Natural killer cell (primary cell): ENCODE data around the gene KRT76. TPM values are rescaled to one million over a fixed set of nuclear protein-coding genes. Genes with fewer than 3 reads are reported as not detected.

Source experiments
- ATAC-seq, 3 donors: fragments of 150-1000 bp in 2 of 3; fragments of 200-7000 bp in 1 of 3; cut with Tn5 transposase; 1 replicate in 1 of 3; 2 replicates in 2 of 3; pipeline ENCODE4 v1.10.0; 2021; ENCODE audit warnings: mild to moderate bottlenecking in 2 of 3, moderate library complexity in 2 of 3
- DNase-seq, 2 donors: peaks; one replicate each; pipeline versions ENCODE4 v3.0.0 to v3.0.0-alpha.2; 2013 to 2021; ENCODE audit warnings: mixed read lengths in 1 of 2
- H3K27ac ChIP-seq: one replicate; pipeline ENCODE4 v1.5.1; 2013; ENCODE audit warnings: mild to moderate bottlenecking, low read length
- H3K27me3 ChIP-seq: one replicate; pipeline ENCODE4 v1.6.1; 2013; ENCODE audit warnings: low read length; ENCODE audit not compliant: control insufficient read depth, insufficient read depth
- H3K36me3 ChIP-seq: one replicate; pipeline ENCODE4 v1.6.1; 2013; ENCODE audit warnings: low read length; ENCODE audit not compliant: control insufficient read depth, insufficient read depth
- H3K4me1 ChIP-seq: one replicate; pipeline ENCODE4 v1.6.1; 2013; ENCODE audit warnings: low read length; ENCODE audit not compliant: control insufficient read depth, insufficient read depth
- H3K4me3 ChIP-seq: one replicate; pipeline ENCODE4 v1.5.1; 2013; ENCODE audit warnings: low read length
- H3K9me3 ChIP-seq: one replicate; pipeline ENCODE4 v1.6.1; 2013; ENCODE audit warnings: low read length; ENCODE audit not compliant: control insufficient read depth, insufficient read depth
- H3K27ac Mint-ChIP-seq, 2 donors: one replicate each; pipeline ENCODE4 v1.8.0; 2022; ENCODE audit warnings: mild to moderate bottlenecking in 2 of 2, mixed read lengths in 2 of 2, moderate library complexity in 1 of 2
- H3K27me3 Mint-ChIP-seq, 2 donors: one replicate each; pipeline ENCODE4 v1.8.0; 2022; ENCODE audit warnings: low read depth in 2 of 2, mixed read lengths in 2 of 2
- H3K36me3 Mint-ChIP-seq: one replicate; pipeline ENCODE4 v1.8.0; 2022; ENCODE audit warnings: mixed read lengths
- H3K4me1 Mint-ChIP-seq, 2 donors: one replicate each; pipeline ENCODE4 v1.8.0; 2022; ENCODE audit warnings: mixed read lengths in 2 of 2
- H3K4me3 Mint-ChIP-seq: one replicate; pipeline ENCODE4 v1.8.0; 2022; ENCODE audit warnings: mild to moderate bottlenecking, moderate library complexity, mixed read lengths
- H3K9me3 Mint-ChIP-seq, 2 donors: one replicate each; pipeline ENCODE4 v1.8.0; 2022; ENCODE audit warnings: mixed read lengths in 2 of 2
- WGBS: methylation state at CpG from one replicate; pipeline ENCODE4 v1.1.7; 2013; ENCODE audit warnings: missing lambda C conversion rate; ENCODE audit not compliant: insufficient coverage; 5-methylcytosine and 5-hydroxymethylcytosine counted together
- intact Hi-C: fragments of 100-400 bp; cut with micrococcal nuclease; formaldehyde crosslinking; loops from one replicate; pipeline ENCODE4 v1.14.2; 2022
- total RNA-seq, 4 donors: library from RNA; stranded (reverse); fragments of 120-200 nt in 1 of 4; gene quantifications; one replicate each; pipeline versions ENCODE4 v1.2.3 to v1.2.4, GENCODE V29; 2013 to 2022
- TF ChIP-seq, protein P1 (sequence below): fragments of 200-600 bp; IDR thresholded peaks from one replicate; pipeline ENCODE4 v1.8.0; 2022; ENCODE audit warnings: antibody characterized with exemption

Gene KRT76
- total RNA-seq, 3 donors from 2014 or later (not counting 1 experiment from before 2014, with no cell fraction given): not detected

DNA sequence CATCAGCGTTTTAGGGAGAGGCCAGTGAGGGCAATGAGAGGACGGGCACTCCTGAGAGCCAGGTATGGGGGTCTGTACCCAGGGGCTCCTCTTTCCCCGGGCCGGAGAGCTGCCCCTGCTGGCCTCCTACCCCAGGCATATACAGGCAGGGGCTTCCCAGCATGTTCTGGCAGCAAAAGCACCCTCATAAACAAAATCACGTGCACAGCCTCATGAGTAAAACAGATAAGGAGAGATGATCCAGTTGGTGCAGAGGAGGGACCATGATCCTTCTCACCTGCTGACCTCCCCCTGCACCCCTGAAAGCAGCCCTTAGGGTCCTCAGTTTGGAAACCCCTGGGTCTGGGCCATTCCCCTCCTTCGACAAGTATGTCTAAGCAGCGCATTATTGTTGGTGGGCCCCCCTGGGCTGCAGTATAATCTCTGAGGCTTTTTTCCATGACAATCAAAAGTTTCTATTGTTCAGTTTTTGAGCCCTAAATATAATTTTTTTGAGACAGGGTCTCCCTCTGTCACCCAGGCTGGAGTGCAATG lies 41.8 kb upstream of the KRT76 start:
- no peak for ATAC-seq
- Mint-ChIP-seq H3K27me3 (peaks cover 9 to 20% of the 10 kb centered on the region in 2 donors), H3K9me3 (no peaks in the 10 kb centered on the region), H3K4me1 (peaks cover 4 to 20% of the 10 kb centered on the region in 2 donors), H3K4me3 (no peak overlapping the region), H3K36me3 (no peaks in the 10 kb centered on the region), H3K27ac (no peak overlapping the region)
- Histone ChIP-seq H3K27ac (no peak overlapping the region), H3K36me3 (no peaks in the 10 kb centered on the region), H3K9me3 (no peaks in the 10 kb centered on the region), H3K4me3 (no peak overlapping the region), H3K4me1 (no peaks in the 10 kb centered on the region), H3K27me3 (no peaks in the 10 kb centered on the region)
- TF ChIP-seq, protein P1, sequence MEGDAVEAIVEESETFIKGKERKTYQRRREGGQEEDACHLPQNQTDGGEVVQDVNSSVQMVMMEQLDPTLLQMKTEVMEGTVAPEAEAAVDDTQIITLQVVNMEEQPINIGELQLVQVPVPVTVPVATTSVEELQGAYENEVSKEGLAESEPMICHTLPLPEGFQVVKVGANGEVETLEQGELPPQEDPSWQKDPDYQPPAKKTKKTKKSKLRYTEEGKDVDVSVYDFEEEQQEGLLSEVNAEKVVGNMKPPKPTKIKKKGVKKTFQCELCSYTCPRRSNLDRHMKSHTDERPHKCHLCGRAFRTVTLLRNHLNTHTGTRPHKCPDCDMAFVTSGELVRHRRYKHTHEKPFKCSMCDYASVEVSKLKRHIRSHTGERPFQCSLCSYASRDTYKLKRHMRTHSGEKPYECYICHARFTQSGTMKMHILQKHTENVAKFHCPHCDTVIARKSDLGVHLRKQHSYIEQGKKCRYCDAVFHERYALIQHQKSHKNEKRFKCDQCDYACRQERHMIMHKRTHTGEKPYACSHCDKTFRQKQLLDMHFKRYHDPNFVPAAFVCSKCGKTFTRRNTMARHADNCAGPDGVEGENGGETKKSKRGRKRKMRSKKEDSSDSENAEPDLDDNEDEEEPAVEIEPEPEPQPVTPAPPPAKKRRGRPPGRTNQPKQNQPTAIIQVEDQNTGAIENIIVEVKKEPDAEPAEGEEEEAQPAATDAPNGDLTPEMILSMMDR: no peak
- WGBS: 58% methylated on average over 7 of the region's 7 CpGs
- no peak for DNase-seq
- intact Hi-C loops: no loop called here

DNA sequence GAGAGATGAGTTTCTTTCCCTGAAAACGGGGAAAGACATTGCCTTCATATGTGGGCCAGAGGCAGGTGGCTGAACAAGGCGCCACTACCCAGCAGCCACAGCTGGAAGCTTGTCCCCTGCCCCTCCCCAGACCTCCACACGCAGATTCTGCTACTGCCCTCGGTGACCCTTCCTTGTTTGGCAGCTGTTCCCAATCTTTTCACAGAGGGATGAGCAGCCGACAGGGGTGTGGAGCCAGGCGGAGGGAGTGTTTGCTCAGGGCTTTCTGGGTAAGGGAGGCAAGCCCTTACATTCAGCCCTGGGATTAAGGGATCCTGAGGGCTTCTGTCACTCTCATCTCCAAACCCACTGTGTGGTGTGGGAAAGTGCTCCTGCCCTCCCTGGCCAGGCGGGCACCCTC lies 41.2 kb upstream of the KRT76 start:
- H3K36me3 ChIP-seq: no peaks in the 10 kb centered on the region
- Mint-ChIP-seq H3K9me3 (no peaks in the 10 kb centered on the region), H3K4me1 (peaks cover 4 to 20% of the 10 kb centered on the region in 2 donors), H3K4me3 (no peak overlapping the region), H3K27me3 (peaks cover 9 to 20% of the 10 kb centered on the region in 2 donors), H3K36me3 (no peaks in the 10 kb centered on the region), H3K27ac (no peak overlapping the region)
- H3K4me1 ChIP-seq: no peaks in the 10 kb centered on the region
- DNase-seq (no peak), ATAC-seq (no peak)
- H3K27ac ChIP-seq: no peak overlapping the region
- WGBS: 69% methylated on average over 7 of the region's 7 CpGs
- H3K4me3 ChIP-seq: no peak overlapping the region
- H3K9me3 ChIP-seq: no peaks in the 10 kb centered on the region
- H3K27me3 ChIP-seq: no peaks in the 10 kb centered on the region
- TF ChIP-seq, protein P1: no peak
- intact Hi-C loops: no loop called here

DNA sequence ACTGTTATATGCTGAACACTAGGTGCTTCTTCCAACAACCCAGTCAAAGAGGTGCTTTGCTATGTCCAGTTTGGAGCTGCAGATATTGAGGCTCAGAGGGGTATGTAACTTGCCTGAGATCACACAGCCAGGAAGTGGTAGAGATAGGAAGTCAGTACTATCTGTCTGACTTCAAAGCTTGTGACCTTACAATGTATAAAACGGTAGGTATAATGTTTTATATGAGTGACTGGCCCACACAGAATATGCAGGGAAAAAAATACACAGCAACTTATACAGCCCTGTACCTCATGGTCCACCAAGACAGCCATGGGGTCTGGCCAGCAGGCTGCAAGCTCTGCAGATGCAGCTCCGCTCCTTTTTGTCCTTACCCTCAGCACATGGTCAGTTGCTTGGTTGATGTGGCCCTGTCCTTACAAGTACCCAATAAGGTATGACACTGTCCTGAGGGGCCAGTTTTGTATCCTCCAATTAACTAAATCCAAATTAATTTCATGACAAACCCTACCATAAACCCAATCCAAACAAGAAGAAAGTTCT lies 40.6 kb upstream of the KRT76 start:
- H3K4me3 Mint-ChIP-seq: no peak overlapping the region
- ATAC-seq: no peak
- intact Hi-C loops: no loop called here

More for the DNA sequence above, 40.6 kb upstream of the KRT76 start:
- H3K27me3 ChIP-seq: no peaks in the 10 kb centered on the region
- Mint-ChIP-seq H3K36me3 (no peaks in the 10 kb centered on the region), H3K27ac (no peak overlapping the region), H3K4me1 (peaks cover 4 to 20% of the 10 kb centered on the region in 2 donors), H3K27me3 (peaks cover 9 to 20% of the 10 kb centered on the region in 2 donors), H3K9me3 (no peaks in the 10 kb centered on the region)
- no peak overlapping the region for H3K27ac ChIP-seq
- H3K36me3 ChIP-seq: no peaks in the 10 kb centered on the region
- WGBS: 68% methylated on average over 2 of the region's 2 CpGs
- no peak for DNase-seq
- no peak overlapping the region for H3K4me3 ChIP-seq
- H3K4me1 ChIP-seq: no peaks in the 10 kb centered on the region
- TF ChIP-seq, protein P1: no peak
- H3K9me3 ChIP-seq: no peaks in the 10 kb centered on the region
